Measurements from ENCODE around the gene PRKAR1B. TPM values are rescaled to one million over a fixed set of nuclear protein-coding genes. Genes with fewer than 3 reads are reported as not detected.
A peak's percentile ranks its signal among the peaks of the same experiment; 100 is the strongest.

The PRKAR1B gene
- total RNA-seq, 1 experiment from 2014 or later, result 43.3 TPM

GRCh38 chr7:569071-569855 is 157.8 kb downstream of the PRKAR1B start:
- Histone ChIP-seq H2BK120ac (ENCODE audit: low read depth, low read length, poor library complexity, severe bottlenecking) (no peak overlapping the region), H3K4ac (ENCODE audit: low read depth, low read length) (no peak overlapping the region), H2BK12ac (ENCODE audit: insufficient read length, low read depth, low read length) (no peak overlapping the region), H3K79me1 (ENCODE audit: insufficient read depth, low read depth, low read length, poor library complexity, severe bottlenecking) (no peaks in the 10 kb centered on the region), H3K23ac (ENCODE audit: insufficient read length, low read depth, low read length) (no peak overlapping the region), H3K4me1 (ENCODE audit: insufficient read depth, low read length) (no peaks in the 10 kb centered on the region; the same call in 1 of the 2 replicates), H3T11ph (ENCODE audit: low read length) (no peak overlapping the region), H3K14ac (ENCODE audit: insufficient read depth, low read length) (no peak overlapping the region; the same call in 1 of the 2 replicates), H3K9me3 (ENCODE audit: control insufficient read depth, low read depth, low read length) (no peaks in the 10 kb centered on the region), H3K23me2 (ENCODE audit: insufficient read length, low read depth, low read length, poor library complexity, severe bottlenecking) (no peaks in the 10 kb centered on the region), H3K18ac (ENCODE audit: insufficient read length, low read depth, low read length) (no peak overlapping the region), H2BK15ac (ENCODE audit: low read depth, low read length) (no peak overlapping the region), H2BK20ac (ENCODE audit: low read depth, low read length, poor library complexity, severe bottlenecking) (no peak overlapping the region), H3K9ac (ENCODE audit: extremely low read depth, insufficient read length, low read length) (no peak overlapping the region), H3K79me2 (ENCODE audit: insufficient read depth, low read length) (no peaks in the 10 kb centered on the region; the same call in 1 of the 2 replicates), H4K91ac (ENCODE audit: insufficient read length, low read depth, low read length) (no peak overlapping the region), H2AK5ac (ENCODE audit: insufficient read length, low read length) (no peak overlapping the region), H4K5ac (ENCODE audit: insufficient read length, low read depth, low read length) (no peak overlapping the region), H4K8ac (replicated peaks; ENCODE audit: insufficient read length, low read depth, low read length) (no peak overlapping the region), H4K20me1 (ENCODE audit: control insufficient read depth, insufficient read depth, insufficient read length) (no peaks in the 10 kb centered on the region), H3K4me2 (ENCODE audit: insufficient read depth, insufficient read length, low read length) (no peak overlapping the region), H3K56ac (ENCODE audit: insufficient read length, low read depth, low read length) (no peak overlapping the region), H3K27me3 (ENCODE audit: insufficient read depth, low read length) (no peaks in the 10 kb centered on the region), H2BK5ac (ENCODE audit: insufficient read length, low read length) (no peak overlapping the region), H2AFZ (ENCODE audit: low read length) (no peak overlapping the region), H3K27ac (ENCODE audit: insufficient read length, low read depth, low read length) (no peak overlapping the region)
- no peaks in the 10 kb centered on the region for H3K9me3 Mint-ChIP-seq
- H3K27me3 Mint-ChIP-seq (ENCODE audit: low read depth), result peaks cover 2% of the 10 kb centered on the region; the same call in 1 of the 2 replicates
- WGBS (ENCODE audit: extremely low coverage, insufficient read length, low lambda C conversion rate), result no CpG with 5 or more reads among the region's 30 CpGs
- H3K4me1 Mint-ChIP-seq, result peaks cover 11 to 19% of the 10 kb centered on the region in 2 experiments
- no peak overlapping the region for H3K4me3 Mint-ChIP-seq
- no peak for DNase-seq
- TF ChIP-seq CTCF (conservative IDR thresholded peaks at IDR 0.05), result no peak
- peak overlapping the region in 1 of 3 experiments; percentile 90; a peak in 3 of 7 replicates for H3K27ac Mint-ChIP-seq
- H3K36me3 Mint-ChIP-seq (ENCODE audit: insufficient read depth in 1 of 3, low read depth in 3 of 3), result peaks cover 0 to 4% (median 0%) of the 10 kb centered on the region in 3 experiments; a peak in 1 of 7 replicates
